IPS-20b (cell line): ENCODE results near the gene CYP2R1.
A peak's percentile ranks its signal among the peaks of the same experiment; 100 is the strongest.

Experiments
- H3K27ac ChIP-seq: one replicate; pipeline ENCODE4 v1.5.1; 2013; ENCODE audit warnings: low read length
- H3K27me3 ChIP-seq: 2 replicates; pipeline ENCODE4 v1.6.1; 2013; ENCODE audit warnings: mild to moderate bottlenecking, low read length, inconsistent platforms; ENCODE audit not compliant: insufficient read depth
- H3K36me3 ChIP-seq: 2 replicates; pipeline ENCODE4 v1.6.1; 2013; ENCODE audit warnings: low read depth, mild to moderate bottlenecking, inconsistent platforms, low read length, moderate library complexity; ENCODE audit not compliant: insufficient read depth
- H3K4me1 ChIP-seq: 2 replicates; pipeline ENCODE4 v1.6.1; 2013; ENCODE audit warnings: mild to moderate bottlenecking, control low read depth, inconsistent platforms, low read length, moderate library complexity; ENCODE audit not compliant: insufficient read depth
- H3K4me3 ChIP-seq: 2 replicates; pipeline ENCODE4 v1.5.1; 2013; ENCODE audit warnings: mild to moderate bottlenecking, low read length, inconsistent platforms
- H3K9ac ChIP-seq: 2 replicates; pipeline ENCODE4 v1.6.1; 2013; ENCODE audit warnings: low read depth, mild to moderate bottlenecking, inconsistent platforms, low read length, moderate library complexity
- H3K9me3 ChIP-seq: 2 replicates; pipeline ENCODE4 v1.6.1; 2013; ENCODE audit warnings: mild to moderate bottlenecking, low read depth, low read length, inconsistent platforms; ENCODE audit not compliant: insufficient read depth

CYP2R1 gene

GRCh38 chr11:14906993-14907392 lies 15.0 kb upstream of the CYP2R1 start:
- Histone ChIP-seq H3K27ac (no peak overlapping the region), H3K9me3 (no peaks in the 10 kb centered on the region), H3K4me3 (no peak overlapping the region), H3K9ac (no peak overlapping the region), H3K36me3 (no peaks in the 10 kb centered on the region), H3K4me1 (no peaks in the 10 kb centered on the region), H3K27me3 (peaks cover 7% of the 10 kb centered on the region; the same call in 1 of the 2 replicates)

DNA sequence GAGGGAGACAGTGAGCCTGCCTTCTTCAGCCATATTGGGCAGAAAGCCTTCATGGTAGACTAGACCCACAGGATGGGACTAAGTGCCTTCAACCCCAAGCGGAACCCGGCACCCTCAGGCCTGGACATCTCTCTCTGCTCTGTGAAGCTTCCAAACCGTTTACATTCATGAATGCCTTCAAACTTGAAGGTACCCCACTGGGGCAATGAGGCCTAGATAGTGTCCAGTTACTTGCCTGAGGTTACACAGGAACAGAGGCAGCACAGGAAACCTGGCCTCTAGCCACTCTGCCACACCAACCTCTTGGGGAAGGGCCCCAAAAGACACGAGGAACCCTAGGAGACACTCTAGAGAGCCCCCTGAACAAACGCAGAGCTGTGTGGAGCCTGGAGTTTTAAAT lies 14.5 kb upstream of the CYP2R1 start:
- no peaks in the 10 kb centered on the region for H3K4me1 ChIP-seq
- H3K9ac ChIP-seq, result no peak overlapping the region
- no peaks in the 10 kb centered on the region for H3K36me3 ChIP-seq
- H3K4me3 ChIP-seq, result no peak overlapping the region
- H3K27ac ChIP-seq, result no peak overlapping the region
- H3K27me3 ChIP-seq, result peaks cover 7% of the 10 kb centered on the region; the same call in 1 of the 2 replicates
- H3K9me3 ChIP-seq, result no peaks in the 10 kb centered on the region

GRCh38 chr11:14905104-14906033 lies 13.3 kb upstream of the CYP2R1 start:
- Histone ChIP-seq H3K4me1 (no peaks in the 10 kb centered on the region), H3K9ac (peak overlapping the region; percentile 44; the same call in 1 of the 2 replicates)

GRCh38 chr11:14904745-14905103 lies 12.7 kb upstream of the CYP2R1 start:
- H3K9me3 ChIP-seq, result no peaks in the 10 kb centered on the region; the same call in 1 of the 2 replicates
- H3K27me3 ChIP-seq, result peaks cover 7% of the 10 kb centered on the region; the same call in 1 of the 2 replicates
- H3K4me1 ChIP-seq, result no peaks in the 10 kb centered on the region
- H3K9ac ChIP-seq, result peak overlapping the region; percentile 44; the same call in 1 of the 2 replicates
- no peak overlapping the region for H3K27ac ChIP-seq
- H3K36me3 ChIP-seq, result no peaks in the 10 kb centered on the region
- H3K4me3 ChIP-seq, result peak overlapping the region; percentile 60; the same call in 1 of the 2 replicates

More at GRCh38 chr11:14905104-14906033, 13.3 kb upstream of the CYP2R1 start:
- H3K4me3 ChIP-seq, result peak overlapping the region; percentile 60; the same call in 1 of the 2 replicates
- peaks cover 7% of the 10 kb centered on the region; the same call in 1 of the 2 replicates for H3K27me3 ChIP-seq
- no peaks in the 10 kb centered on the region for H3K36me3 ChIP-seq
- H3K27ac ChIP-seq, result no peak overlapping the region
- H3K9me3 ChIP-seq, result no peaks in the 10 kb centered on the region; the same call in 1 of the 2 replicates

GRCh38 chr11:14902650-14903350 lies 10.8 kb upstream of the CYP2R1 start:
- H3K27me3 ChIP-seq, result peaks cover 7% of the 10 kb centered on the region; the same call in 1 of the 2 replicates
- H3K27ac ChIP-seq, result no peak overlapping the region
- H3K4me1 ChIP-seq, result no peaks in the 10 kb centered on the region
- H3K36me3 ChIP-seq, result no peaks in the 10 kb centered on the region
- no peaks in the 10 kb centered on the region; the same call in 1 of the 2 replicates for H3K9me3 ChIP-seq
- no peak overlapping the region for H3K9ac ChIP-seq
- H3K4me3 ChIP-seq, result no peak overlapping the region

GRCh38 chr11:14898906-14899305 lies 6.9 kb upstream of the CYP2R1 start:
- Histone ChIP-seq H3K36me3 (no peaks in the 10 kb centered on the region), H3K4me3 (no peak overlapping the region), H3K27ac (no peak overlapping the region), H3K4me1 (no peaks in the 10 kb centered on the region), H3K9me3 (no peaks in the 10 kb centered on the region; the same call in 1 of the 2 replicates), H3K27me3 (no peaks in the 10 kb centered on the region), H3K9ac (no peak overlapping the region)

DNA sequence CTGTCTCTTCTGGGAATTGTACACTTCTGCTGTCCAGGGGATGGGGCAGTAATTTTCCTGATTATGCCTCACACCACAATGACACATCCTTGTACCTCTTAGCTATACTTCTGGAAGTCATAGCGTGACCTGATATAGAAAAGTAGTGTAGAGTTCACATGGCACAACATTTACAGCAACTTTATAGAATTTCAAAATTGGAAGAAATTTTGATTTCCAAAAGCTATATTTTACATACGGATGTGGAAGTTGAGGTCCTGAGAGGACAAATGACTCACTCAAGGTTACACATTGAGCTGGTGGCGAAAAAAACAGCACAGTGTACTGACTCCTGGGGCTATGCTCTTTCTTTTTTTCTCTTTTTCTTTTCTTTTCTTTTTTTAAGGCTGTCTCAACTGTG lies 6.3 kb upstream of the CYP2R1 start:
- Histone ChIP-seq H3K9ac (no peak overlapping the region), H3K27me3 (peaks cover 5% of the 10 kb centered on the region), H3K27ac (no peak overlapping the region), H3K4me1 (no peaks in the 10 kb centered on the region), H3K36me3 (no peaks in the 10 kb centered on the region), H3K9me3 (no peaks in the 10 kb centered on the region; the same call in 1 of the 2 replicates), H3K4me3 (no peak overlapping the region)

GRCh38 chr11:14894657-14895598 lies 2.9 kb upstream of the CYP2R1 start:
- Histone ChIP-seq H3K4me1 (no peaks in the 10 kb centered on the region), H3K9ac (no peak overlapping the region), H3K36me3 (no peaks in the 10 kb centered on the region), H3K27ac (no peak overlapping the region), H3K4me3 (no peak overlapping the region), H3K27me3 (peaks cover 30% of the 10 kb centered on the region), H3K9me3 (no peaks in the 10 kb centered on the region)

GRCh38 chr11:14892577-14892976 lies 546 bp upstream of the CYP2R1 start:
- Histone ChIP-seq H3K4me1 (no peaks in the 10 kb centered on the region), H3K9me3 (no peaks in the 10 kb centered on the region), H3K9ac (no peak overlapping the region), H3K27me3 (peaks cover 30% of the 10 kb centered on the region), H3K36me3 (no peaks in the 10 kb centered on the region), H3K4me3 (peak overlapping the region; percentile 67; the same call in 1 of the 2 replicates), H3K27ac (no peak overlapping the region)

DNA sequence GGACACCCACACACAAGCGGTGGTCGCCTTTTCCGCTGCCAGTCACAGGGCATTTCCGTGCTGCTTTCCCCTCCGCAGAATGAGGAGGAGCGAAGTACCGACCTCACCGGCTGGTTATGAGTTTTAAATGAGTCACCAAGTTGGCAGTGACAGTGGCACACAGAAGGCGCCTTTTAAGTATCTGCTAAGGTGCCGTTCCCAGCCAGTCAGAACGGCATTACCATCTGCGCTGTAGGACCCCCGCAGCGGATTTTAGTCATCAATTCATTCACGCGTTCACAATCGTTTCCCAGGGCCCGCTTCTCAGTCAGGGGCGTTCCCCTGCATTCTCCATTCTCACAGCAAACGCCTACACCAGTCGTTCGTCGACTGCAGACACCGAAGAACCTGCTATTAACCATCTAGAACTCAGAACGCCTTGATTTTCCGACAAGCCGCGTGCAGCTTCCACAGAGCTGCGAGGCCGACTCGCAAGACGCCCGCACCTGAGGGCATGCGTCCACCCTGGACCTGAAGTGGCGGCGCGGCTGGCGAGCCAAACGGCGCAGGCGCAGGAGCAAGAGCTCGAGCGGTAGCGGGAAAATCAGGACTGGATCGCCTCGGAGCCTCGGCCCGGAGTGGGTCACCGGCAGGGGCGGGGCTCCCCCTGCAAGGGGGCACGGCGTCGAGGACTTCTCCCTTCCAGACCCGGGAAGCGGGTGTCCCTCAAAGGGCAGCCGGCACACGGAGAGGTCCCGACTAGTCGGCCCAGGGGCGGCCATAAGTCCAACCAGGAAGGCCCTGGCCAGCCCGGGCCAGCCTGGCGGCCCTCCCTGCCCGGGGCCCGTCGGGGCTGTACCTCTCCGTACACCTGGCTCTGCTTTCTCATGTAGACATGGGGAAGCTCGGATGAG lies 642 bp downstream of the CYP2R1 start:
- H3K9ac ChIP-seq, result peak overlapping the region; percentile 59; the same call in 1 of the 2 replicates
- no peak overlapping the region for H3K27ac ChIP-seq
- no peaks in the 10 kb centered on the region for H3K36me3 ChIP-seq
- no peaks in the 10 kb centered on the region for H3K9me3 ChIP-seq
- peaks cover 30% of the 10 kb centered on the region for H3K27me3 ChIP-seq
- H3K4me1 ChIP-seq, result no peaks in the 10 kb centered on the region
- peak overlapping the region; percentile 67 for H3K4me3 ChIP-seq
